ENCODE results near the gene SLX9.
"Not testable (repeated sequence)": the region's sequence is repeated elsewhere in the genome, so short reads cannot be mapped to it uniquely, and the experiment has no call there.

SLX9 gene

GRCh38 chr21:45020629-45021427 is 81.0 kb downstream of the SLX9 start:
- no peak for DNase-seq

- no peak for DNase-seq
Measured at GRCh38 chr21:45021428-45022347, 81.9 kb downstream of the SLX9 start.

- no peak for DNase-seq
Measured at GRCh38 chr21:45022348-45022675, 82.5 kb downstream of the SLX9 start.

GRCh38 chr21:45022736-45023135 is 82.9 kb downstream of the SLX9 start:
- no peak for DNase-seq

GRCh38 chr21:45024516-45024915 is 84.7 kb downstream of the SLX9 start:
- not testable (repeated sequence) for DNase-seq

GRCh38 chr21:45026066-45026745 is 86.4 kb downstream of the SLX9 start:
- no peak for DNase-seq
